Fibroblast of lung (primary cell): ENCODE data around the gene IL6. TPM values are rescaled to one million over a fixed set of nuclear protein-coding genes. Genes with fewer than 3 reads are reported as not detected.
A peak's percentile ranks its signal among the peaks of the same experiment; 100 is the strongest.

Experiments used
- DNase-seq, 2 donors: peaks; one replicate each; pipeline versions ENCODE4 v3.0.0 to v3.0.0-alpha.2; 2010; ENCODE audit warnings: low read depth in 2 of 2
- H2AFZ ChIP-seq: 2 replicates; pipeline ENCODE4 v1.5.1; 2012; ENCODE audit warnings: low read length, control low read depth, inconsistent platforms
- H3K27ac ChIP-seq: 2 replicates; pipeline ENCODE4 v1.5.1; 2011; ENCODE audit warnings: low read length, control low read depth; ENCODE audit not compliant: insufficient read depth
- H3K27me3 ChIP-seq: 2 replicates; pipeline ENCODE4 v1.5.1; 2011; ENCODE audit warnings: mild to moderate bottlenecking, low read length; ENCODE audit not compliant: control insufficient read depth, insufficient read depth
- H3K36me3 ChIP-seq: 2 replicates; pipeline ENCODE4 v1.5.1; 2011; ENCODE audit warnings: low read length; ENCODE audit not compliant: control insufficient read depth, insufficient read depth
- H3K4me1 ChIP-seq: 2 replicates; pipeline ENCODE4 v1.5.1; 2011; ENCODE audit warnings: low read length; ENCODE audit not compliant: control insufficient read depth, insufficient read depth; ENCODE audit errors: extremely low read depth
- H3K4me2 ChIP-seq: 2 replicates; pipeline ENCODE4 v1.5.1; 2011; ENCODE audit warnings: low read length, control low read depth; ENCODE audit not compliant: insufficient read depth; ENCODE audit errors: extremely low read depth
- H3K4me3 ChIP-seq, 4 experiments: fragments of 200-600 bp in 1 of 4; sonication (generic) in 1 of 4; replicated peaks in 1 of 4; 2 replicates each; pipeline ENCODE4 v1.5.1; 2011 to 2016; ENCODE audit warnings: low read length in 4 of 4, low read depth in 3 of 4, mild to moderate bottlenecking in 3 of 4, control low read depth in 2 of 4, inconsistent platforms in 1 of 4, mixed read lengths in 1 of 4; ENCODE audit not compliant: insufficient read depth in 1 of 4; ENCODE audit errors: control extremely low read depth in 1 of 4
- H3K79me2 ChIP-seq: 2 replicates; pipeline ENCODE4 v1.5.1; 2012; ENCODE audit warnings: mild to moderate bottlenecking, low read length, inconsistent platforms; ENCODE audit not compliant: control insufficient read depth, insufficient read depth
- H3K9ac ChIP-seq: 2 replicates; pipeline ENCODE4 v1.5.1; 2011; ENCODE audit warnings: mild to moderate bottlenecking, low read length, control low read depth; ENCODE audit not compliant: insufficient read depth
- H3K9me3 ChIP-seq: 2 replicates; pipeline ENCODE4 v1.5.1; 2012; ENCODE audit warnings: low read depth, low read length; ENCODE audit not compliant: control insufficient read depth, insufficient read depth
- H4K20me1 ChIP-seq: 2 replicates; pipeline ENCODE4 v1.5.1; 2011; ENCODE audit warnings: low read length; ENCODE audit not compliant: control insufficient read depth, insufficient read depth; ENCODE audit errors: extremely low read depth
- CTCF ChIP-seq, 2 donors: IDR thresholded peaks in 1 of 2; conservative IDR thresholded peaks in 1 of 2; 1 replicate in 1 of 2; 2 replicates in 1 of 2; pipeline ENCODE4 v1.5.1; 2011 to 2012; ENCODE audit warnings: low read length in 2 of 2, control low read depth in 1 of 2, inconsistent platforms in 1 of 2, low read depth in 1 of 2, mild to moderate bottlenecking in 1 of 2
- EZH2 ChIP-seq: IDR thresholded peaks from 2 replicates; pipeline ENCODE4 v1.5.1; 2012; ENCODE audit warnings: low read length, control low read depth, mild to moderate bottlenecking; ENCODE audit errors: missing control alignments
- polyA plus RNA-seq, 2 donors: library from polyadenylated mRNA; depleted of rRNA in 1 of 2; stranded (reverse) in 1 of 2; unstranded in 1 of 2; fragments of >200 nt; gene quantifications; 2 replicates each; pipeline ENCODE4 v1.2.1, GENCODE V29; 2011 to 2012; ENCODE audit warnings: missing spikeins in 1 of 2
- total RNA-seq: library from RNA; depleted of rRNA; stranded (reverse); fragments of >200 nt; gene quantifications from 2 replicates; pipeline ENCODE4 v1.2.1, GENCODE V29; 2014

The IL6 gene
- total and polyA plus RNA-seq, 2 donors (not counting 1 experiment from before 2014, with no cell fraction given), result 20.2 to 33.7 TPM

DNA sequence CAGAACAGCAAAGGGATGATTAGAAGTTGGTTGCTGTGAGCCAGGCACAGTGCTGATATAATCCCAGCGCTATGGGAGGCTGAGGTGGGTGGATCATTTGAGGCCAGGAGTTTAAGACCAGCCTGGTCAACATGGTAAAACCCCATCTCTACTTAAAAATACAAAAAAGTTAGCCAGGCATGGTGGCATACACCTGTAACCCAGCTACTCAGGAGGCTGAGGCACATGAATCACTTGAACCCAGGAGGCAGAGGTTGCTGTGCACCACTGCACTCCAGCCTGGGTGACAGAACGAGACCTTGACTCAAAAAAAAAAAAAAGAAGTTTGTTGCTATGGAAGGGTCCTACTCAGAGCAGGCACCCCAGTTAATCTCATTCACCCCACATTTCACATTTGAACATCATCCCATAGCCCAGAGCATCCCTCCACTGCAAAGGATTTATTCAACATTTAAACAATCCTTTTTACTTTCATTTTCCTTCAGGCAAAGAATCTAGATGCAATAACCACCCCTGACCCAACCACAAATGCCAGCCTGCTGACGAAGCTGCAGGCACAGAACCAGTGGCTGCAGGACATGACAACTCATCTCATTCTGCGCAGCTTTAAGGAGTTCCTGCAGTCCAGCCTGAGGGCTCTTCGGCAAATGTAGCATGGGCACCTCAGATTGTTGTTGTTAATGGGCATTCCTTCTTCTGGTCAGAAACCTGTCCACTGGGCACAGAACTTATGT is 4.1 kb downstream of the IL6 start:
- Histone ChIP-seq H3K36me3 (peaks cover 4% of the 10 kb centered on the region), H3K9me3 (no peaks in the 10 kb centered on the region), H2AFZ (no peak overlapping the region), H3K27ac (peak overlapping the region; percentile 55), H4K20me1 (no peaks in the 10 kb centered on the region), H3K4me1 (peaks cover 12% of the 10 kb centered on the region), H3K79me2 (no peaks in the 10 kb centered on the region), H3K4me2 (peak overlapping the region; percentile 63), H3K9ac (no peak overlapping the region), H3K4me3 (peak overlapping the region in 3 of 4 experiments; percentile 16 to 75 (median 66)), H3K27me3 (no peaks in the 10 kb centered on the region)
- no peak for TF ChIP-seq CTCF (conservative IDR thresholded peaks at IDR 0.05 in 1 of 2, IDR thresholded peaks at IDR 0.05 in 1 of 2; ENCODE audit: low read depth in 1 of 2, low read length in 2 of 2)
- TF ChIP-seq EZH2, result no peak
- DNase-seq, result peak; percentile 77 to 89

DNA sequence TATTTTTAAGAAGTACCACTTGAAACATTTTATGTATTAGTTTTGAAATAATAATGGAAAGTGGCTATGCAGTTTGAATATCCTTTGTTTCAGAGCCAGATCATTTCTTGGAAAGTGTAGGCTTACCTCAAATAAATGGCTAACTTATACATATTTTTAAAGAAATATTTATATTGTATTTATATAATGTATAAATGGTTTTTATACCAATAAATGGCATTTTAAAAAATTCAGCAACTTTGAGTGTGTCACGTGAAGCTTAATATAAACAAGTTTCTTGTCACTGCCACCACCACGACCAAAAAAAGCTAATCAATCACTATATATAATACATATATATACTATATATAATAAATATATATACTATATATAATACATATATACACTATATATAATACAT is 4.8 kb downstream of the IL6 start:
- Histone ChIP-seq H4K20me1 (no peaks in the 10 kb centered on the region), H3K9me3 (no peaks in the 10 kb centered on the region), H3K4me2 (no peak overlapping the region), H3K27me3 (no peaks in the 10 kb centered on the region), H3K4me1 (peaks cover 8% of the 10 kb centered on the region), H3K79me2 (no peaks in the 10 kb centered on the region), H3K4me3 (no peak overlapping the region), H2AFZ (no peak overlapping the region), H3K36me3 (peaks cover 4% of the 10 kb centered on the region), H3K9ac (no peak overlapping the region), H3K27ac (no peak overlapping the region)
- TF ChIP-seq CTCF (conservative IDR thresholded peaks at IDR 0.05 in 1 of 2, IDR thresholded peaks at IDR 0.05 in 1 of 2; ENCODE audit: low read depth in 1 of 2, low read length in 2 of 2) (no peak), EZH2 (no peak)
- DNase-seq, result no peak

GRCh38 chr7:22732556-22733126 is 5.6 kb downstream of the IL6 start:
- no peak overlapping the region for H3K9ac ChIP-seq
- H3K4me1 ChIP-seq, result peaks cover 8% of the 10 kb centered on the region
- H3K79me2 ChIP-seq, result no peaks in the 10 kb centered on the region
- DNase-seq, result peak; percentile 23 to 28
- H3K27me3 ChIP-seq, result no peaks in the 10 kb centered on the region
- no peaks in the 10 kb centered on the region for H4K20me1 ChIP-seq
- no peak overlapping the region for H3K4me2 ChIP-seq
- no peaks in the 10 kb centered on the region for H3K9me3 ChIP-seq
- peak; percentile 7 to 25 for TF ChIP-seq CTCF (conservative IDR thresholded peaks at IDR 0.05 in 1 of 2, IDR thresholded peaks at IDR 0.05 in 1 of 2; ENCODE audit: low read depth in 1 of 2, low read length in 2 of 2)
- no peak for TF ChIP-seq EZH2
- no peak overlapping the region for H3K4me3 ChIP-seq
- H3K36me3 ChIP-seq, result peaks cover 4% of the 10 kb centered on the region
- H3K27ac ChIP-seq, result no peak overlapping the region
- no peak overlapping the region for H2AFZ ChIP-seq
